GM18861 (cell line): ENCODE data around the gene MAGI3.
"Not testable (repeated sequence)": the region's sequence is repeated elsewhere in the genome, so short reads cannot be mapped to it uniquely, and the experiment has no call there.

Experiments used
- ATAC-seq: cut with Tn5 transposase; IDR thresholded peaks from one replicate; pipeline ENCODE4 v1.9.1; 2021; ENCODE audit not compliant: unreplicated experiment

The MAGI3 gene

GRCh38 chr1:113575744-113576260, 185.5 kb downstream of the MAGI3 start:
- not testable (repeated sequence) for ATAC-seq

DNA sequence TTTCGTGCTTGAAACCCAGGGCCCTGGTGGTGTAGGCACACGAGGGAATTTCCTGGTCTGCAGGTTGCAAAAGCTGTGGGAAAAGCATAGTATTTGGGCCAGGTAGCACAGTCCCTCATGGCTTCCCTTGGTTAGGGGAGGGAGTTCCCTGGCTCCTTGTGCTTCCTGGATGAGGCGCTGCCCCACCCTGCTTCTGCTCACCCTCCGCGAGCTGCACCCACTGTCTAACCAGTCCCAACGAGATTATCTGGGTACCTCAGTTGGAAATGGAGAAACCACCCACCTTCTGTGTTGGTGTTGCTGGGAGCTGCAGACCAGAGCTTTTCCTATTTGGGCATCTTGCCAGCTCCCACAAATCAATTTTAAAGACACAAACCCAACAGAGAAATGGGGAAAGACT, 186.0 kb downstream of the MAGI3 start:
- no peak for ATAC-seq

GRCh38 chr1:113579256-113580018, 189.1 kb downstream of the MAGI3 start:
- no peak for ATAC-seq

DNA sequence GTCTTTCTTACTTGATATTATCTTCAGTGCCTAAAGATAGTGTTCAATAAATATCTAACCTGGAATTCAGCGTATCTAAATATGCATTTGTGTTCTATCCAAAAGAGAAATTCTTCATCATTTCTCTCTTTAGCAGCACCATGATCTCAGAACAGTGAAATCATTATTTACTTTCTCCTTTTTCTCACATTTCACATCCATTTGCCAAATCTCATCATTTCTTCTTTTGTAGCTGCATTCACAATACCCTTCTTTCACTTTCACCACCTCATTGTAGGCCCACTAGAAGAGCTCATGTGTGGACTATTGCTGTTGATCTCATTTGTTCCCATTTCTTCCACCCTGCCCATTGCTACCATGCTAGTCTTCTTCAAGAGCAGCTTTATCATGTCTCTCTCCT, 191.0 kb downstream of the MAGI3 start:
- no peak for ATAC-seq

DNA sequence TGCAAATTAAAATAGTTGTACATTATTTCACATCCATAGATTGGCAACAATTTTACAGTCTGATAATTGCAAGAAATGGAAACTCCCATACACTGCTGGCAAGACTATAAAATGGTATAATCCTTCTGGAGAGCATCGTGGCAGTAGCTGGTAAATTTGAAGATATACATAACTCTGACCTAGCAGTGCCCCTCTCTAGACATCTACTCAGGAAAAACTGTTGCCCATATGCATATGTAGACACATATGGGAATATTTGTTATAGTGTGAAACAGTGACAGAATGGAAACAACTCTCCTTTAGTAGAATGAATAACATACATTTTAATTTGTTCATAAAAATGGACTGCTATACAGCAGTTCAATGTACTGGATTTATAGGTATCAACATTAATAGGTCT, 191.8 kb downstream of the MAGI3 start:
- no peak for ATAC-seq

- no peak for ATAC-seq
Observed at GRCh38 chr1:113587475-113587874, 197.2 kb downstream of the MAGI3 start.

DNA sequence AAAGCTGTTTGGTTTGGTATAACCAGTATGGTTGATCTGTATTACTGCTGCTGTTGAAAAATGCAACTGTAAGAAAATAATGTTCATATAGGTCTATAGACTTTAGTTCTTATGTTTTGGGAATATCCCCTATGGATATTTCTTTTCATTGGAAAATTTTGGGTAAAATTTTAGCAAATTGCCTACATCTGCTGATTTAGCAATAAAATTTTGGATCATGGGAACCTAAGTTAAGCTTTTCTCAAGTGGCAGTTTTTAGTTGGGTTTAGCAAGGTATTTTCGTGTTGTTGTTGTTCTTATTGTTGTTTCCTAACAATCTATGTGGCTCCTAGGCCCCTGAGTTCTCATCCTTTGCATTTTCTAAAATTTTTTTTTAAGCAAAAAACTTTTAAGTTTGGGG, 201.9 kb downstream of the MAGI3 start:
- no peak for ATAC-seq

- no peak for ATAC-seq
Observed at GRCh38 chr1:113593550-113594297, 203.4 kb downstream of the MAGI3 start.

DNA sequence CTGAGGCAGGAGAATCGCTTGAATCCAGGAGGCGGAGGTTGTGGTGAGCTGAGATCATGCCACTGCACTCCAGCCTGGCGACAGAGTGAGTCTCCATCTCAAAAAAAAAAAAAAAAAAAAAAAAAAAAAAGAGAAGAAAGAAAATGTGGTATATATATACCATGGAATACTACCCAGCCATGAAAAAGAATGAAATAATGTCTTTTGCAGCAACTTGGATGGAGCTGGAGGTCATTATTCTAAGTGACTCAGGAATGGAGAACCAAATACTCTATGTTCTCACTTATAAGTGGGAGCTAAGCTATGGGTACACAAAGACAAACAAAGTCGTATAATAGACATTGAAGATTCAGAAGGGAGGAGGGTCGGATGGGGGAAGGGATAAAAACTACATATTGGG, 214.2 kb downstream of the MAGI3 start:
- ATAC-seq = not testable (repeated sequence)

- ATAC-seq = no peak
Observed at GRCh38 chr1:113605146-113605545, 214.8 kb downstream of the MAGI3 start.

GRCh38 chr1:113608399-113608798, 218.1 kb downstream of the MAGI3 start:
- no peak for ATAC-seq

- ATAC-seq = no peak
Observed at GRCh38 chr1:113610372-113610771, 220.1 kb downstream of the MAGI3 start.

DNA sequence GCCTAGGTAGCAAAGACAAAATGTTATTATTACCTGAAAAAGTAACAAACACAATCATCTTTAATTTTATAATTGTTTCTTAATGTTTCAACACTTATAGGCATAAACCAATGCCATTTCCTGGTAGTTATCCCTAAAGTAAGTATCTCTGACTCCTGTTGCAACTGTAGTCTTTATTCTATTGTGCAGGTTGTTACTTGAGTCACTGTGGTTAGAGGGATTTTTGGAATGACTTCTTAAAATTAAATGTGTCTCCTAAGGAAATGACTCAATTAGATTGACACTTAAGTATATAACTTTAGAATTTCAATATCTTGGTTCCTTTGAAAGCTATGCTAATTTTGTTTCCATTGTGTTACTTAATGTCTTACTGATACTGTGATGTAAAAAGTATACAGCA, 225.1 kb downstream of the MAGI3 start:
- ATAC-seq = no peak

- ATAC-seq = no peak
Observed at GRCh38 chr1:113616156-113616555, 225.8 kb downstream of the MAGI3 start.

DNA sequence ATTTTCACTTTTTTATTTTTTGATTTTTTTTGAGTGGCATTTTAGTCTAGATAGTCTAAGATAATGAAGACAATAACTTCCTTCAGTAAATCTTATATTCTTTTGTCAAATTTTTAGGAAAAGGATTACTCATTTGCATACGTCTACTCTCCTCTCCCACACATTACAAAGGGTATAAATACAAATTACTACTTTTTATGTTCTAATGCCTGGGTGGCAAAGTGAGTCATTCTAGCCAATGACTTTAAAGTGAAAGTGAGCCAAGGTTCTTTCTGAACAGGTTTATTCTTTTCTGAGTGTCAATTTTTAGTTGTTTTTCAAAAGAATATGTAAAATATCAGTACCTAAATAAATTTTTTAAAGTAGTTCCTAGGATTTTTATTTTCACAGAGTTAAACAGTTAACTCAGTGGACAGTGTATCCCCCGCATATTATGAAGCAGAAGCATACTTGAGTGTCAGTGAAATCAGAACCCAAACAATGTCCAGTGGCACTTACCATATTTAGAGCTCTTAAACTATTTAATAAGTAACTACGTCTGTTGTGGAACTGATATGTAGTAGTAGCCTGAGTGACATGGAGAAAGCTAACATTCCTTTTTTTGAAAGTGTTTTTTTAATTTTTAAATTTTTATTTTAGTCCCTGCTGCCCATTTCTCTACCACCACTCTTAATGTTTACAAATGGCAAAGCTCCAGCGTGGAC, 227.3 kb downstream of the MAGI3 start:
- ATAC-seq = no peak

- ATAC-seq = no peak
Observed at GRCh38 chr1:113628997-113629396, 238.7 kb downstream of the MAGI3 start.

DNA sequence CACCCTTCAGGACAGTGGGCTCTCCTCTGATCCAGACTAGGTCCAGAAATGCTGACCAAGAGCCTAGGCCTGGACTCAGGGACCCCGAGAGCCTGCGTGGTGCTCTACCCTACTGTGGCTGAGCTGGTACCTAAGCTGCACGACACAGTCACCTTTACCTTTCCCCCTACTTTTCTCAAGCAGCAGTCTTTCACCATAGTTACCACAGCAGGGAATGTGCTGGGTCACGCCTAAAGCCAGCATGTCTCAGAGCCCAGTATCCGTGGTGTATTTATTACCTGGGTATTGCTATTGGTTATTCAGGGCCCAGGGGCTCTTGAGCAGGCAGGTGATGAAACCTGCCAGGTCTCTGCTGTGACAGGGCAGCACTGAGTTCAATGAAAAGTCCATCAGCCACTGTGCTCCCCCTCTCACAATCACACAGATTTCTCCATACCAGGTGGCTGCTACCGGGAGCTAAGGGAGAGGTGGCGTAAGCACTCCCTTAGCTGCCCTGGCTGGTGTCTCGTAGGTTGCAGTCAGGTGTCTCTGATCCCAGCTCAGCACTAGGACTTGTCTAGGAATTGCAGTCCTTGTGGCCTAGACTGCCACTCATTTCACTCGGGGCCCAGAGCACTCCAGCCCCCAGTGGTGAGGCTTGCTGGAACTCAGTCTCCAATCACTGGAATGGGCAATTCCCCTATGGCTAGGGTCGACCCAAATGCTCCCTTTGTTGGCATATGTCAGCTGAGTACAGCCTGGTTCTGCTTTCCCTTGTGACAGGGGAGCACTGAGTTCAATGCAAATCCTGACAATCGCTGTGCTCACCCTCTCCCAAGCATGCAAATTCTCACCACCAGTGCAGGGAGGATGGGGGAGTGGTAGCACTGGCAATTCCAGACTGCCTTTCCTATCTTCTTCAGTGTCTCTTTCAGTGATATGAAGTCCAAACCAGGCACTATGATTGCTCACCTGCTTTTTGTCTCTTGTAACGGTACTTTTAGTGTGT, 240.3 kb downstream of the MAGI3 start:
- no peak for ATAC-seq

DNA sequence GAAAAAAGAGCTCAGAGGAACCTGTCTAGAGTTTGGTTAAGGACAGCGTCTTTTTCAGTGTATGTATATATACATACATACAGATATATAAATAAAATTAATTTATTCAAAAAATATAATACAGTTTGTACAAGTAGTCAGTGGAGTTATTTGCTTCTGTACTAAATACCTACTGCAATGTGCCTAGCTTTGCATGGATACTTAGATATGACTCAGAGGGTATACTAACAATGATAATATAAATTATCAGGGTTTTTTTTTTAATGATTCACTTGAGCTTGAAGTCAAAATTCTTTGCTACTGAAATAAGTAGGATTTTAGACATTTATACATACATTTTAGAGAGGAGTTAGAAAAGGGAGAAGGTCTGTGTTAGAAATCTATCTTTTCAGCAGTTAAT, 251.1 kb downstream of the MAGI3 start:
- no peak for ATAC-seq

DNA sequence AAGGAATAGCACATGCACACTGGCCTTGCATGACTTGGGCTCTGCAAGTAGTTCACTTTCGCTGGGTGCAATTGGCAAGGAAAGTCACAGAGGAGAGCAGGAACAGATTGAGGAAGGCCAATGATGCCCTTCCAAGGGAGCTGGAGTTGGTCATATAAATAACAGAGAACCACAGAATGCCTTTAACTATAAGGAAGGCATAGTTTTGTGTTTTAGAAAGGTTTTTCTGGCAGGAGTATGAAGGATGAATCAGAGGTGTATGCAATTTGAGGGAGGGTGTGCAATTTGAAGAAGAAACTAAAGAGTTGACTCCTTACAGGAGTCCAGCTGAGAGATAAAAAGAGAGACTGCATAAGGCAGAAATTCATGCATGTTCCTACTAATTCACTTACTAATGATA, 256.8 kb downstream of the MAGI3 start:
- ATAC-seq = no peak

- ATAC-seq = no peak
Observed at GRCh38 chr1:113648478-113648877, 258.2 kb downstream of the MAGI3 start.
